GM21423 (cell line): ENCODE data around the gene UMODL1.

Experiments
- ATAC-seq: cut with Tn5 transposase; IDR thresholded peaks from one replicate; pipeline ENCODE4 v1.9.1; 2021; ENCODE audit warnings: mild to moderate bottlenecking, moderate library complexity; ENCODE audit not compliant: unreplicated experiment

UMODL1 gene

GRCh38 chr21:42145569-42146272 is 74.6 kb downstream of the UMODL1 start:
- no peak for ATAC-seq

GRCh38 chr21:42146273-42146805 is 75.2 kb downstream of the UMODL1 start:
- ATAC-seq = no peak

- ATAC-seq = no peak
These were observed 75.7 kb downstream of the UMODL1 start for GRCh38 chr21:42146821-42147220.

- no peak for ATAC-seq
These were observed 76.4 kb downstream of the UMODL1 start for GRCh38 chr21:42147386-42148020.

- no peak for ATAC-seq
These were observed 77.0 kb downstream of the UMODL1 start for GRCh38 chr21:42148097-42148496.

GRCh38 chr21:42148584-42148983 is 77.5 kb downstream of the UMODL1 start:
- no peak for ATAC-seq

- no peak for ATAC-seq
These were observed 78.7 kb downstream of the UMODL1 start for GRCh38 chr21:42149656-42150473.

- no peak for ATAC-seq
These were observed 79.5 kb downstream of the UMODL1 start for GRCh38 chr21:42150474-42151085.

- ATAC-seq = no peak
These were observed 80.2 kb downstream of the UMODL1 start for GRCh38 chr21:42151148-42151947.

- no peak for ATAC-seq
These were observed 80.8 kb downstream of the UMODL1 start for GRCh38 chr21:42151948-42152220.

GRCh38 chr21:42153046-42153686 is 82.0 kb downstream of the UMODL1 start:
- no peak for ATAC-seq

- ATAC-seq = no peak
These were observed 82.6 kb downstream of the UMODL1 start for GRCh38 chr21:42153746-42154145.

GRCh38 chr21:42154237-42155044 is 83.3 kb downstream of the UMODL1 start:
- ATAC-seq = no peak

GRCh38 chr21:42155045-42155855 is 84.1 kb downstream of the UMODL1 start:
- ATAC-seq = no peak

GRCh38 chr21:42156690-42157605 is 85.8 kb downstream of the UMODL1 start:
- no peak for ATAC-seq

- no peak for ATAC-seq
These were observed 86.6 kb downstream of the UMODL1 start for GRCh38 chr21:42157606-42158310.

- ATAC-seq = no peak
These were observed 87.7 kb downstream of the UMODL1 start for GRCh38 chr21:42158846-42159245.
